Fibroblast of the aortic adventitia (primary cell): ENCODE results near the gene POLR2J3. TPM values are rescaled to one million over a fixed set of nuclear protein-coding genes. Genes with fewer than 3 reads are reported as not detected.
"Not testable (repeated sequence)": the region's sequence is repeated elsewhere in the genome, so short reads cannot be mapped to it uniquely, and the experiment has no call there.

Experiments
- DNase-seq: peaks from one replicate; pipeline ENCODE4 v3.0.0-alpha.2; 2010; ENCODE audit warnings: low read depth
- H3K4me3 ChIP-seq: 2 replicates; pipeline ENCODE4 v1.5.1; 2011; ENCODE audit warnings: low read depth, mild to moderate bottlenecking, control low read depth, low read length, moderate library complexity
- total RNA-seq: library from RNA; depleted of rRNA; stranded (reverse); fragments of >200 nt; gene quantifications from 2 replicates; pipeline ENCODE4 v1.2.3, GENCODE V29; 2012; ENCODE audit warnings: low replicate concordance

The POLR2J3 gene
- total RNA-seq, 1 donor: 28.3 TPM

DNA sequence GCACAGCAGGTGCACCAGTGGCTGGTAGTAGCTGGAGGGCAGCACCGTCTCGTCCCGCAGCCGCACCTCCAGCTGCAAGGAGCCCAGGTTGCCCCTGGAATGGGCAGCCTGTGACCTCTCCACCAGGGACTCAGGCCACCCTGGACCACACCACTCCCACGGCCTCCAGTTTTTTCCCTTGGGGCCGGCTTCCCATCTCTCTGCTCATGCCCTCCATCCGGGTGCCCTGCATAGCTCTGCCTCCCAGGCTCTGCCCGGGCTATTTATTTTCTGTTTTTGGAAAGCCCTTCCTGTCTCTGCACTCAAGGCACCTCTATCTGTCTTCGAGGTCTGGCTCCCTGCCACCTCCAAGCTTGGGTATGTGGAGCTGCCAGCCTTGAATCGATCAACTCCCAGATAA is 23.7 kb upstream of the POLR2J3 start:
- not testable (repeated sequence) for H3K4me3 ChIP-seq, DNase-seq

DNA sequence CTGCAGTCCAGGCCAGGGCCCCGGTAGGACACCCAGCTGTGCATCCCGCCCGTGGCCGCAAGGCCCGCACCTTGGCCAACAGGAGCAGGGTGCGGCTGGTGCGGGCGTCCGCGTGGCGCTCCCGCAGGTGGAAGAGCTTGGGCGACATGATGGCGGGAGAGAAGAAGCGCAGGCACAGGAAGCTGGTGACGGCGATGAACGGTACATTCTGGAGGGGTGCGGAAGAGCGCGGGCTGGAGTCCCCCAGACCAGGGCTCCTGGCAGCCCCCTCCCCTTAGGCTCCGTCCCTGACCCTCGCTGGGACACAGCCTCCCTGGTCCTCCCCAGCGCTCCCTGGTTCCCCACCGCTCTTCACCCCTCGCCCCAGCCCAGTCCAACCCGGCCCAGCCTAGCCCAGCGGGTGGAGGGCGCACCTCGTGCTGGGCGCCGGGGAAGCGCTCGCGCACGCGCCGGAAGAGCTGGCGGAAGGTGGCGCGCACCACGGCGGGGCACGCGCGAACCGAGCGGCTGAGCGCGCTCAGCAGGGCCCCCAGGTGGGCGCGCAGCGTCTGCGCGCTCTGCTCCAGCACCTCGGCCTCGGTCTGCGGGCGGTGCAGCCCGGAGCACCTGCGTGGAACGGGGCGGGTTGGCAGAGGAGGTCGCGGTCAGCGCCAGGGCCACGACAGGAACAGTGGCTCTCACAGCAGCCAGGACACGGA is 21.4 kb upstream of the POLR2J3 start:
- DNase-seq, H3K4me3 ChIP-seq: not testable (repeated sequence)

DNA sequence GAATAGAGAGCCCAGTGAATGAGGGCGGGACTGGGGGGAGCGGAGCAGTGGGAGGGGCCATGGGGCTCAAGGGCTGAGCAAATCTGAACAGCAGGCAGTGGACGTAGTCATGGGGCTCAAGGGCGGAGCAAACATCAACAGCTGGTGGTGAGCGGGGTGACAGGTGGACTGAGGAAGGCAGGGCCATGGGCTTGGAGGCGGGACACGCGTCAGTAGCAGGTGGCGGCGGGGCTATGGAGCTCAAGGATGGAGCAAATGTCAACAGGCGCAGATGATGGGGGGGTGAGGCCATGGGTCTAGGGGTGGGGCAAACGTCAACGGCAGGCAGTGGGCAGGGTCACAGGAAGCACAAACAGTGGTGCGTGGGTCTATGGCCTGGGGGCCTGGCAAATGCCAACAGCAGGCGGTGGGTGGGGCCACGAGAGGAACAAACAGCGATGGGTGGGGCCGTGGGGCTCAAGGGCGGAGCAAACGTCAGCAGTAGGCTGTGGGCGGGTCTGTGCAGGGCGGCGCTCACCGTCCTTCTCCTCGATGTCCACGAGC is 20.2 kb upstream of the POLR2J3 start:
- not testable (repeated sequence) for H3K4me3 ChIP-seq, DNase-seq

GRCh38 chr7:102589857-102590256 is 17.5 kb upstream of the POLR2J3 start:
- H3K4me3 ChIP-seq, DNase-seq: not testable (repeated sequence)

DNA sequence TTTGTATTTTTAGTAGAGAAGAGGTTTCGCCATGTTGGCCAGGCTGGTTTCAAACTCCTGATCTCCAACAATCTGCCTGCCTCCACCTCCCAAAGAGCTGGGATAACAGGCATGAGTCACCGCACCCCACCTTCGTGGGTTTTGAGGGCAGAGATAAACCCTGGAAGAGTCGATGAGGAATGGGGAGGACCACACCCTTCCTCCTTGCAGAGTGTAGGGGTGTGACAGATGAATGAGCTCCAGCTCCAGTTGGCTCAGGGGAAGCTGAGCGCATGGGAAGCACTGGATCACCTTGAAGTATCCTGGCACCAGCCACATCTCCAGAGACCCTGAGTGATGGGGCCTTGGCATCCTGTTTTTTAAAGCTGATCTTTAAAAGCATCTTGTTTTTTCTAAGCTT is 11.1 kb upstream of the POLR2J3 start:
- DNase-seq, H3K4me3 ChIP-seq: not testable (repeated sequence)

DNA sequence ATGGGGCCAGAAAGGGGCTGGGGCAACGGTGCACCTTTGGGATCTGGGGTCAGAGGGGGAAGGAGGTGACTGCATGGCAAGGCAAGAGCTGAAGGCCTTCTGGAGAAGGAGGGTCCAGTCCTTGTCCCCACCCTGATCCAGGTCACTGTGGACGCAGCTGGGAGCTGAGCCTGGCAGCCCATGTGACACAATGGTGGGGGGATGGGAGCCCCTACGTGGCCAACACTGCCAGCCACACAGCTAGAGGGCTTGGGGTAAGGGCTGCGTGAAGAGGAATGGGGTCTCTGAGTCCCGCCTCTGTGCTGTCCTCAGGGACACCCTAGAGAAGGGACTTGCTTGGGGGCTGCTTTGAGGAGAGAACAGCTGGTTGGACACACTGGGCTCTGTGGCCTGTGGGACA is 9.3 kb upstream of the POLR2J3 start:
- DNase-seq, H3K4me3 ChIP-seq: not testable (repeated sequence)

DNA sequence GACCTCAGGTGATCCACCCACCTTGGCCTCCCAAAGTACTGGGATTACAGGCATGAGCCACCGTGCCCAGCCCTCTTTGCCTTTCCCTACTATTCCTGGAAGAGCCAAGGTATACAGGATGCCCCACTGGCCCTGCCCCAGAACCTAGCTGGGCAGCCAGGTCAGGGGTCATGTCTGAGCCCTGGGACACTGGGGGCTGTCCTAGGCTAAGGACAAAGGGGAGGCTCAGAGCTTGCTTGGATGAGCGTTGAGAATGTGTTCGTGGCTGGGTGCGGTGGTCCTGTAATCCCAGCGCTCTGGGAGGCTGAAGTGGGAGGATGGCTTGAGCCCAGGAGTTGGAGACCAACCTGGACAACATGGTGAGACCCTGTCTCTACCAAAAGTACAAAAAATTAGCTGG is 6.1 kb upstream of the POLR2J3 start:
- DNase-seq, H3K4me3 ChIP-seq: not testable (repeated sequence)

GRCh38 chr7:102577315-102578240 is 5.2 kb upstream of the POLR2J3 start:
- H3K4me3 ChIP-seq, DNase-seq: not testable (repeated sequence)

DNA sequence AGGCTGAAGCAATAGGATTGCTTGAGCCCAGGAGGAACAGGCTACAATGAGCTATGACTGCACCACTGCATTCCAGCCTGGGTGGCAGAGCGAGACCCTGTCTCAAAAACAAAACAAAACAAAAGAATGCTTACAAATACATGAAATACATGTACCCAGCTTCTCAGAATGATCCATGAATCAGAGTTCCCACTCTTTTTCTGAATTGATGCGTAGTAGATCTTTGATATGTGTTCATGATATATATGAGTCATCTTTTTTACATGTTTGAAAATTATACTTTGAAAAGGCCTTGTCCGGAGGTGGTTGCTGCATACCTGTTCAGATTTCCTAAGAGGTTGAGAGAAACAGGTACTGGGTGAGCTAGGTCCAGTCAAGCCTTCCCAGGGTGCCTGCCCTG is 4.0 kb upstream of the POLR2J3 start:
- not testable (repeated sequence) for DNase-seq, H3K4me3 ChIP-seq

- not testable (repeated sequence) for H3K4me3 ChIP-seq, DNase-seq
These were observed 2.2 kb upstream of the POLR2J3 start for GRCh38 chr7:102574607-102575006.

DNA sequence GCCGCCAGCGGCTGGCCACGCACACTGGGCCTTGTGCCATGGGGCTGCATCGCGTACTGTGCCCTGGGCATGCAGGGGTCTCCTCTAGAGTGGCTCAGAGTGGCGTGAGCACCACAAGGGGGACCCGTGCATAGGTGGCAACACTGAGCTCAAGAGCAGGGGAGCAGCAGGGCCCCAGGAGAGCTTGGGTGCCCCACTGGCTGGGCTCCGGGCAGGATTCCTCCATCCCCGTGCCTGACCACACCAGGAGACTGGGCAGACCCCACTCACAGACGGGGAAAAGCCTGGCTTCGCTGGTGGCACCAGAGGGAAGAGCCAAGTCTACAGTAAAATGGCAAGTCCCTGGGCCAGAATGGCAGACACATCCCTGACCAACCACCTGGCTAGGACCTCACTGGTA is 3.8 kb downstream of the POLR2J3 start:
- H3K4me3 ChIP-seq, DNase-seq: not testable (repeated sequence)

- DNase-seq, H3K4me3 ChIP-seq: not testable (repeated sequence)
These were observed 21.5 kb downstream of the POLR2J3 start, which contains the start of gene SPDYE2 for GRCh38 chr7:102550808-102551422. Gene SPDYE2, plus strand, starts transcription at chr7:102551226. Its CDS starts 2,030 bp downstream, at chr7:102553256.

DNA sequence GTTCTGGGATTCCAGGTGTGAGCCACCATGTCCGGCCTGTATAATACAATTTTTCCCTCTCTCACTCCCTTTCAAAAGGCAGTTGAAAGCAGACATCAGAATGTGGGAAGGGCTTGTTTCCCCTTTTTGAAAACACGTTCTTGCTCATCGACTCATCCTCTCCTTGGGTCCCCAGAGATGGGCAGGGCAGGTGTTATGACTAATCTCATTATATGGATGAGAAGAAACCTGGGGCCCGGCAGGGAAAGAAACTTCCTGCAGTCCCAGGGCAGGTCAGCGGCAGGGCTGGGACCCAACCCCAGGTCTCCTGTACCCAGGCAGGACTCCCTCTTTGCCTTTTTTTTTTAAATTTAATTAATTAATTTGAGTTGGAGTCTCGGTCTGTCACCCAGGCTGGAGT is 26.0 kb downstream of the POLR2J3 start:
- not testable (repeated sequence) for H3K4me3 ChIP-seq, DNase-seq

GRCh38 chr7:102545288-102545687 is 27.1 kb downstream of the POLR2J3 start:
- not testable (repeated sequence) for H3K4me3 ChIP-seq, DNase-seq

DNA sequence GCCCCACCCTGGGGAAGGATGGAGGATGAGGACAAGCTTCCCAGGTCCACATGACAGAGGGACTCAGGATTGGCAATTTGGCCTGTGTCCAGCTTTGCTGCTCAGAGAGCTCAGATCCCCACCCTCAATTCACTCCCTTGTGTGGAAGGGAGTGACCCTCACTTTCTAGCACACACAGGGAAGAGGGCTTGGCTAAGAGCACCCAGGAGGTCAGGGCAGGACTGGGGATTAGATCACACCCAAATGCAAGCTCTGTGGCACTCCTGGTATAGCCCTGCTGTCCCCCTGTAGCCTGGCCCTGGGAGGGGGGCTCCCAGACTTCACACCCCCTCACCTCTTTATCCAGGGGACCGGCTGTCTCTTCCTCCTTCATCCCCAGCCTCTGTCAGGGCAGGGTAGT is 28.0 kb downstream of the POLR2J3 start:
- DNase-seq, H3K4me3 ChIP-seq: not testable (repeated sequence)

GRCh38 chr7:102543596-102543995 is 28.8 kb downstream of the POLR2J3 start, which contains the start of gene UPK3BL2:
Gene UPK3BL2, minus strand, starts transcription at chr7:102543696. Its CDS starts 60 bp downstream, at chr7:102543636.
- DNase-seq, H3K4me3 ChIP-seq: not testable (repeated sequence)

DNA sequence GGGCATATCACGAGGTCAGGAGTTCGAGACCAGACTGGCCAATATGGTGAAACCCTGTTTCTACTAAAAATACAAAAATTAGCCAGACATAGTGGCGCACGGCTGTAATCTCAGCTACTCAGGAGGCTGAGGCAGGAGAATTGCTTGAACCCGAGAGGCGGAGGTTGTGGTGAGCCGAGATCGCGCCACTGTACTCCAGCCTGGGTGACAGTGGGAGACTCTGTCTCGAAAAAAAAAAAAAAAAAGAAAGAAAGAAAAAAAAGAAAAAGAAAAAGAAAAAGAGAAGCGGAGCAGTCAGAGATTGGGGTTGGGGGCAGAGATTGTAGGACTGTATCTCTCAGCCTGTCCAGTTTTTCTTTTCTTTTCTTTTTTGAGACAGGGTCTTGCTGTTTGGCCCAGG is 29.6 kb downstream of the POLR2J3 start:
- H3K4me3 ChIP-seq, DNase-seq: not testable (repeated sequence)

GRCh38 chr7:102542083-102542482 is 30.3 kb downstream of the POLR2J3 start:
- DNase-seq, H3K4me3 ChIP-seq: not testable (repeated sequence)

DNA sequence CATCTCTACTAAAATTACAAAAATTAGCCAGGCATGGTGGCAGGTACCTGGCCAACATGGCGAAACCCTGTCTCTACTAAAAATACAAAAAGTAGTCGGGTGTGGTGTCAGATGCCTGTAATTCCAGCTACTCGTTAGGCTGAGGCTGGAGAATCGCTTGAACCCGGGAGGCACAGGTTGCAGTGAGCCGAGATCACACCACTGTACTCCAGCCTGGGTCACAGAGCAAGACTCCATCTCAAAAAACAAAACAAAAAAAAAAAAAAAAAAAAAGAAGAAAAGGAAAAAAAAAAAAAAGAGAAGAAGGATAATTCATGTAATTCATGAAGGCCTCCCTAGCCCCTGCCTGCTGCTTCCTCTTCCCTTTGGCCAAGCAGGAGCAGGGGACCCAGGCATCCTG is 31.8 kb downstream of the POLR2J3 start:
- not testable (repeated sequence) for H3K4me3 ChIP-seq, DNase-seq
